ENCODE measurements around the gene MGME1. TPM values are rescaled to one million over a fixed set of nuclear protein-coding genes. Genes with fewer than 3 reads are reported as not detected.

The MGME1 gene
- total and polyA plus RNA-seq, 2 of the 13 experiments (the other 11 are each of a cell fraction or from before 2014, with no cell fraction given), result 36.7 to 66.6 TPM

- TF ChIP-seq ZBTB38 (CRISPR knock-in tag; IDR thresholded peaks at IDR 0.05), result 0 out of 2 replicates have a peak, but pooled peaks have one; percentile 24
- TF ChIP-seq ZNF430 (CRISPR knock-in tag; IDR thresholded peaks at IDR 0.05), result no peak
- TF ChIP-seq KDM5B (CRISPR knock-in tag; IDR thresholded peaks at IDR 0.05; ENCODE audit: borderline replicate concordance), result no peak
- TF ChIP-seq, protein P1, sequence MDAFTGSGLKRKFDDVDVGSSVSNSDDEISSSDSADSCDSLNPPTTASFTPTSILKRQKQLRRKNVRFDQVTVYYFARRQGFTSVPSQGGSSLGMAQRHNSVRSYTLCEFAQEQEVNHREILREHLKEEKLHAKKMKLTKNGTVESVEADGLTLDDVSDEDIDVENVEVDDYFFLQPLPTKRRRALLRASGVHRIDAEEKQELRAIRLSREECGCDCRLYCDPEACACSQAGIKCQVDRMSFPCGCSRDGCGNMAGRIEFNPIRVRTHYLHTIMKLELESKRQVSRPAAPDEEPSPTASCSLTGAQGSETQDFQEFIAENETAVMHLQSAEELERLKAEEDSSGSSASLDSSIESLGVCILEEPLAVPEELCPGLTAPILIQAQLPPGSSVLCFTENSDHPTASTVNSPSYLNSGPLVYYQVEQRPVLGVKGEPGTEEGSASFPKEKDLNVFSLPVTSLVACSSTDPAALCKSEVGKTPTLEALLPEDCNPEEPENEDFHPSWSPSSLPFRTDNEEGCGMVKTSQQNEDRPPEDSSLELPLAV (CRISPR knock-in tag; conservative IDR thresholded peaks at IDR 0.05; ENCODE audit: low read depth), result no peak
- 0 out of 2 replicates have a peak, but pooled peaks have one; percentile 39 for TF ChIP-seq ZNF224 (CRISPR knock-in tag; IDR thresholded peaks at IDR 0.05)
- 0 out of 2 replicates have a peak, but pooled peaks have one; percentile 46 for TF ChIP-seq DZIP1 (CRISPR knock-in tag; IDR thresholded peaks at IDR 0.05)
- TF ChIP-seq, protein P2, sequence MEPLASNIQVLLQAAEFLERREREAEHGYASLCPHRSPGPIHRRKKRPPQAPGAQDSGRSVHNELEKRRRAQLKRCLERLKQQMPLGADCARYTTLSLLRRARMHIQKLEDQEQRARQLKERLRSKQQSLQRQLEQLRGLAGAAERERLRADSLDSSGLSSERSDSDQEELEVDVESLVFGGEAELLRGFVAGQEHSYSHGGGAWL (CRISPR knock-in tag; IDR thresholded peaks at IDR 0.05), result no peak
- TF ChIP-seq ZNF350 (CRISPR knock-in tag; IDR thresholded peaks at IDR 0.05; ENCODE audit: borderline replicate concordance, low read depth), result 0 out of 2 replicates have a peak, but pooled peaks have one; percentile 8
- ChIA-PET CTCF (ENCODE audit: low intra/inter-chr PET ratio, low total read pairs) (no interaction called here), POLR2A (interaction anchor here (1.6 kb wide), 1 partner anchor 18 kb away, joined by 4 read pairs; no protein-coding TSS in a partner anchor)
- no peak for DNase-seq (ENCODE audit: low spot score)
- Histone ChIP-seq H3K9me3 (ENCODE audit: low read length) (no peaks in the 10 kb centered on the region), H3K4me1 (ENCODE audit: insufficient read depth, low read length) (peaks cover 51% of the 10 kb centered on the region), H3K4me2 (ENCODE audit: low read depth, low read length) (no peak overlapping the region), H3K9ac (ENCODE audit: insufficient read depth, low read depth, low read length) (no peak overlapping the region), H3K4me3 (replicated peaks in 1 of 3; ENCODE audit: insufficient read depth in 1 of 3, low read depth in 2 of 3, low read length in 3 of 3) (no peak overlapping the region), H3K79me2 (ENCODE audit: insufficient read depth, low read length) (peaks cover 65% of the 10 kb centered on the region), H4K20me1 (ENCODE audit: insufficient read depth, low read length) (no peaks in the 10 kb centered on the region), H3K27ac (ENCODE audit: extremely low read length, insufficient read depth, low read length) (no peak overlapping the region), H3K27me3 (ENCODE audit: control insufficient read depth in 1 of 2, insufficient read depth in 2 of 2, low read length in 2 of 2) (no peaks in the 10 kb centered on the region), H2AFZ (ENCODE audit: low read length) (no peak overlapping the region), H3K36me3 (replicated peaks in 1 of 2; ENCODE audit: control insufficient read depth in 1 of 2, insufficient read depth in 2 of 2, low read length in 2 of 2) (peaks cover 9 to 43% of the 10 kb centered on the region in 2 experiments)
- no peak for ATAC-seq
- BruUV-seq (replicated peaks), result no TSS peak
- intact Hi-C loops (cut with micrococcal nuclease; ENCODE audit: unreplicated experiment) (no loop called here), in situ Hi-C loops (cut with HindIII; ENCODE audit: extremely low pct_ligation_motif_present, low pct_unique_long_range_greater_than_20kb) (no loop called here)
- no peak for FAIRE-seq
- 96% methylated on average over 6 of the region's 6 CpGs for WGBS (ENCODE audit: low lambda C conversion rate)
These were observed 7.5 kb downstream of the MGME1 start for GRCh38 chr20:17976305-17976704.

Measured in HepG2 (cell line).